ENCODE results near the gene RGS9.
"Not testable (repeated sequence)": the region's sequence is repeated elsewhere in the genome, so short reads cannot be mapped to it uniquely, and the experiment has no call there.

The RGS9 gene

GRCh38 chr17:65116515-65116914 is 20.7 kb upstream of the RGS9 start:
- DNase-seq = not testable (repeated sequence)

- no peak for DNase-seq
These were observed 19.7 kb upstream of the RGS9 start for GRCh38 chr17:65117384-65118035.

DNA sequence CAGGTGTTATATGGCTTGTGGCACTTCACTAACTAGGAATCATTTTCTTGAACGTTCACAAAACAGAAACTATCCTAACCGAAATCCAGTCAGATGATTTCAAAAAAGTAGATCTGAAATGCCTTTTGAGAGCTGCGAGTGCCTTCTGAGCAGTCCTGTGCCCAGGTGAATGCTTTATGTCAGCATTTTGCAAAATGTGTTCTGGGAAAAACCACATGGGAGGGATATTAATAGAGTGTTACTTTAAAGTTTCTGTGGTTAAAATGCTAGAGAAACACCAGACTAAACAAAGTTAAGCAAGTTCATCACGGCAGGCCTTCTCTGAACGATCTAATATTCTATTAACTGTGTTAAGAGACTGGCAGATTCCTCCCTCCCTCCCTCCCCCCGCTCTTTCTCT is 15.8 kb upstream of the RGS9 start:
- DNase-seq = peak in 1 of 2 donors; percentile 26

DNA sequence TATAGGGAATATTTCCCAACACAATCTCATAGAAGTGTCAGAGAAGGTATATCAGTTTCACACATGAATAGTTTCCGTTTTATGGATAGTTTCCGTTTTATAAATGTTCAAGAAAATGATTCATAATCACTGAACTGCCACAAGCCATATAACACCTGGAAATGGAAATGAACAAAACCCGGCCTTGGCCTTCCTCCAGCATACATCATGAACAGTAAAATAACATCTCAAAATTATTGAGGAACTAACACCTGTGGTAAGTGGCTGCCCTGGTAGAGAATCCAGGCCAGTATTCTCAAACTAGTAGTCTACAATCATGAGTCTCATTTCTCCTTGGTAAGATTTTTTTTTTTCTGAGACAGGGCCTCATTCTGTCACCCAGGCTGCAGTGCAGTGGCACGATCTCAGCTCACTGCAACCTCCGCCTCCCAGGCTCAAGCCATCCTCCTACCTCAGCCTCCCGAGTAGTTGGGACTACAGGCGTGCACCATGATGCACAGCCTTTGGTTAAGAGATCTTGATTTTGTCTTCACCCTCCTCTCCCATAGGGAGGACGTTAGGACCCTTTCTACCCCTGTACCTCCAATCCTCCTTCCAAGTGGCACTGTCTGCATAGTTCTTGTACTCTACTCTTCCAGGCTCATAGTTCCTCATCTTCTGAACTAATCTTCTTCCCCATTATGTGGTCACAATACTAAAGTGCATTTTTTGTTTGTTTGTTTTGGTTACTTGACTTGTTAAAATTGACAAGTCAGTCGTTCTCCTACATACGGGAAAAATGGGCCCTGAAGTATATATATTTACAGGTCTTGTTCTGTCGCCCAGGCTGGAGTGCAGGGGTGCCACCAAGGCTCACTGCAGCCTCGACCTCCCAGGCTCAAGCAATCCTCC is 15.0 kb upstream of the RGS9 start:
- DNase-seq = no peak

DNA sequence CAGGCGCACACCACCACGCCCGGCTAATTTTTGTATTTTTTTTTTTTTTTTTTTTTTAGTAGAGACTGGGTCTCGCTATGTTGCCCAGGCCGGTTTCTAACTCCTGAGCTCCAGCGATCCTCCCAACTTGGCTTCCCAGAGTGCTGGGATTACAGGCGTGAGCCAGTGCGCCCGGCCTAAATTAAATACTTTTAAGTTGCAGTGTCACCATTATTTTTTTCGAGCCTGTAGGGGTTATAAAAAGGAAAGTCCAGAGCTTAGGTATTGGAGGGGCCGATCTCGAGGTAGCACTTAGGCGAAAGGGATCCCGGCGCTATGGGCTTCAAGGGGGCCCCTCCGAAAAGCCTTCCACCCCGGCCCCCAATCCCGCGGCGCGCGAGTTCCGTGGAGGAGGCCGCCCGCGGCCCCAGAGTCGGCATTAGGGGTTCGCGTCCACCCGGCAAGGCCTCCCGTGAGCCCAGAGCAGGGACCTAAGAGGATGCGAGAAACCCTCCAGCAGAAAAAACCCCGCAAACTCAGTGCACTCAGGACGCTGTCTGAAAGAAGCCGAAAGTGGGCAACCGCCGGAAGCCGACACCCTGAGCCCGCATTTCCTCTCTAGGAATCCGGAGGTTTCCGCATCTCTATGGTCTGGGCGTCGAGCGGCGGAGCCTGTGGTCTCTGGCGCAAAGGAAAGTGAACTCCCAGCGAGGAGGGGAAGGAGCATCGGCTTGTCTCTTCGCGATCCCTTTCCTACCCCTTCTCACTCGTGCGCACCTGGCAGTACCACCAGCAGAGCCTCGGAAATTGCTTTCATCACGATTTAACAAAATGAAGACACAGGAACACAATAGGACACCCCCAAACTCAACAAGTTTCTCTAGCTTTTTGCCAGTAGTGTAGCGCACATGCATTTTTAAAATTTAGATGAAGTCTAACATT is 14.1 kb upstream of the RGS9 start:
- peak; percentile 88 to 92 for DNase-seq

DNA sequence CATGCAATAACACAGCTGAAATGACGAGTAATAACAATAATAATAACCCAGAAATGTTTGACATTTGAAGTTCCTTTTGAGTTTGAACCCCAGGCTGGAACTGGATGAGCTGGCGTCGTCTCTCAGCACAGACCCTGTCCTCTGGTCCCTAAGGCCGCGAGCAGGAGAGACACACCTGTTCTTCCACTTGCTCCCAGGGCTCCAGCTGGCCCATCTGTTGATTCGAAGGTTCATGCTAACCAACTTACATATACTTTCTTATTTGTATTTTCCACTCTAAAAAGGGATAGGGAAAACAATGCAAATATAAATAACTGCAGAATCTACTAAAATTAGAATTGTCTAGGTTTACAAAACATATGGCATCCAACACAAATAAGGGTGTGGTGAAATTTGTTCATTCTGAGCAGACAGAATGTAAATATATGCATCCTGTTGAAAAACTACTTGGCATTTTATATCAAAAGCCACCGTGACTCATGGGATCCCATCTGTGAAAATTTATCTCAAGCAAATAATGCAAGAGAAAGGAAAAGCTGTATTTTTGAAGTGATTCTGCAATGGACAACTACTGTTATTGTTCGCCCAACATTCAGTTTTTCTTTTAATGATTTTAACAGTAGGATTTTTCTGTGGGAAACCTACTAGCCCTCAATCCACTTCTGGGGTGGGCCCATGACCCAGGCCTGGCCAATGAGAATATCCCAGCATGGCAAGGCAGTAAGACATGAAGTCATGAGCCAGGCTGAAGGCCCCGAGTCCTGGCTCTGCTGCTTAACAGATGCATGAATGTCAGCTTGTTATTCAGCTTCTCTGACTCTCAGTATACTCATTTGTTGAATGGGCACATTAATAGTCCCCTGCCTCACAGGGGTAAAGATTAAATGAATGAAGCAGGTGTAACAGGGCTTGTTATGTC is 13.2 kb upstream of the RGS9 start:
- DNase-seq = no peak

DNA sequence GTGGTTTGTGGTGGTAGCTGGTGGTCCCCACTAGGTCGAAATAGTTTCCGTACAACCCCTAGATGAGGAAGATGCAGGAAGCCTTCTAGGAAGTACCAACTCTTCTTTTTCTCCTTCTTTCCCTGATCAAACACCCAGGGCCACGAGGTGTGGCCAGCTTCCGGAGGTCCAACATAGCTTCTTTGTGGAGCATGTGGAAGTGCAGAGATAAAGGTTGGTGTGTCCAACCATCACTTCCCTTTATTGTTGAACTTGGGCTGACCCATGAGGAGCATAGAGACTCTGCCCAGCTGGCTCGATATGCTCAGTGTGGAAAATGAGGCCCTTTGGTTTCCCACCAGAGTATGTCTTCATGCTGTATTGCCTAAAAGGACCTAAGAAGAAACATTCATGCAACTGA is 6.3 kb upstream of the RGS9 start:
- no peak for DNase-seq

DNA sequence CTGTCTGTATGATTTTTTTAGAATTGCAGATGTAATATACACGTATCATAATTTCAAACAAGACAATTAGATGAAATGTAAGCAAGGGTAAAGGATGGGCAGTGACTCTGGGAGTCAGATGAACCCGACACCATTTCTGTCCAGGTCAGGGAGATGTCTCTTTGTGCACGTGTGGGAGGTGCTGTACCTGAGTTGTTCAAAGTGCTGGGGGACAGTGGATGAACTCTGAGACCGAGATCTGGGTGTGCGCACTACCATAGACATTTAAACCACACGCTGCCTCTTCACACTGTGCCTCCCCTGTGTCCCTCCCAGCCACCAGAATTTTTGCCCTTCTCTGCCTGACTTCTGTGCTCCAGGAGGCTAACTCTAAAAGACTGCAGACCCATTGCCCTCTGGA is 5.9 kb upstream of the RGS9 start:
- no peak for DNase-seq

DNA sequence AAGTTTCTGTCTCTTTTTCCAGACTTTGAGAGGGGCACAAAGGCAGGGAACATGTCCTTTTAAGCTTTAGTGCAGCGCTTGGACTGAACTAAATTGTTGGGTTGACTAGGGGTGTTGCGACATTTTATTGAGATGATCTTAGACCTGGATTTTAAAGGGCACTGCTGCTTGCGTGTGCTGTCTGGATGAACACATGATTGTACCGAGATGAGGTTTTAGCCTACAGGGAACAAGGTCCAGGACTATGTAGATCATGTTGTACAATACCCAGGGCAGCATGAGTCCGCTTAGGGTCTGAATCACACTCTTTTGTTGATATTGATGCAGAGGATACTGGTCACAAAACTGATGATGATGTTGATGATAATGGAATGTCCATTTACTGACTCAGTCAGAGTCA is 5.2 kb upstream of the RGS9 start:
- DNase-seq = no peak

DNA sequence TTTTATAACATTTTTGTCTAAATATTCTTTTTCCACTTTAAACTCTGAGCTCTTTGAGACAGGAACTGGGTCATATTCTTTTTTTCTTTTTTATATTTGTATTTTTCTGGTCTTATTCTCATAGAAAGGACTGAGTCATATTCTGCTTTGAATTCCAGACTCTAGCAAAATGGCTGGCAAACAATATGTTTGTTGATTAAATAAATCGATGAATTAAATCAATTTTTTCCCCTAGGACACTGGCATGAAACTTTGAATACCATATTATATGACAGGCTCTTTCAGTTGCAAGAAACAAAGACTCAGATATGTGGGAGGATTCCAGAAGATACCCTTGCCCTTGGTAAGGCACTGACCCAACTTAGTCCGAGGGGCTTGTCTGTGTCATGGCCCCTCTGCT is 3.1 kb upstream of the RGS9 start:
- no peak for DNase-seq

DNA sequence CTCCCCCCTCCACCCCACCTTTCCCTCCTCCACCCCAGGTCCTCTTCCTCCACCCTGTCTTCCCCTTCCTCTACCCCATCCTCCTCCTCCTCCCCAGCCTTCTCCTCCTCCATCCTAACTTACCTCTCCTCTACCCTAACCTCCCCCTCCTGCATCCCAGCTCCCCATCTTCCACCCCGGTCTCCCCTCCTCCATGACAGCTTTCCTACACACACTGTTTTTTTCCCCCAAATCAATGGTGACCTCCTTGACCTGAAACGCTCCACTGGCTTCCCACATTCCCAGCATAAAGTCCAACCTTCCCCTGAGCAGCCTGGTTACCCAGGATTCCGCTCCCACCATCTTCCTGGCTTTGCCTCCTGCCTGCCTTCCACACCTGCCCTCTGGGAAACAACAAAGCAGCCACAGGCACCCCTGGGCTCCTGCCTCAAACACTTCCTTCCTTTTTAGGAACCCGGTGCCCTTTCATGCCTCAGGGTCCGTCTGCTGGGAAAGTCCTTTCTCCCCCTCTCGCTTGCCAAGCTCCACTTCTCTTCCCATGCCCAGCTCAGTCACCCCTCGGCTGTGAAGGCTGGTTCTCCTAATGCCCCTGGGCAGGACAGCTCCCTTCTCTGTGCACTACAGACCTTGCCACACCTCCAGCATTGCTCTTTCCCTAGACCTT is 2.1 kb downstream of the RGS9 start:
- no peak for DNase-seq

DNA sequence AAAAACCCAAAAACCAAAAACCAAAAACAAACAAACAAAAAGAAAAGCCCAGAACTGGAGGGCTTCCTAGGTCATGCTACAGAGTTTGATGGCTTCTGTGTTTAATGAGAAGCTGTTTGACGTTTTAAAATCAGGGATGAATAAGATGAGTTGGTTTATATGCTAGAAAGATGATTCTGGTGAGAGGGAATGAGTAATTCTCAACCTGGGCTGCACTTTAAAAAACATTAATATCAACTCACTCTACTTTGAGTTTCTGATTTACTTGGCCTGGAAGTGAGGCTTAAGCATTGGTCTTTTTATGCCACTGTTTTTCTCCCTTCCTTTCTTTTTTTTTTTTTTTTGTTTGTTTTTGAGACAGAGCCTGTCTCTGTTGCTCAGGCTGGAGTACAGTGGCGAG is 5.1 kb downstream of the RGS9 start:
- no peak for DNase-seq

GRCh38 chr17:65143889-65144604 is 6.9 kb downstream of the RGS9 start:
- no peak for DNase-seq

DNA sequence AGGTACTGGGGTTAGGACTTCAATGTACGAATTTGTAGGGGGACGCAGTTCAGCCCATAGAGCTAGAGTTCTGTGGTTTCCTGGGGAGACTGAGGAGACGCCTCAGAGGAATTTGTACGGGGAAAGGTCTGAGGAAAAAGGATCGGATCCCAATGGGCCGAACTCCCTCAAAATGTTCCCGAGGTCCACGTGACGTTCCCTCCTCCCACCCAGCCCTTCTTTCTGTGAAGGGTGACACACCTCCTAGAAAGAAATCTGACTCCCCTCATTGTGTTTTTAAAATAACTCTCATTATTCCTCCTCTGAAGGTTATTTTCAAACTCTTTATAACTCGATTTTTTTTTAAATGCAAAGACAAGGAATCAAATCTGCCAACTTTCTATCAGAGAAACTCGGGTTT is 8.6 kb downstream of the RGS9 start:
- no peak for DNase-seq

GRCh38 chr17:65147955-65148354 is 10.8 kb downstream of the RGS9 start:
- DNase-seq = no peak

GRCh38 chr17:65154770-65155589 is 17.8 kb downstream of the RGS9 start:
- DNase-seq = peak in 1 of 2 donors; percentile 16

DNA sequence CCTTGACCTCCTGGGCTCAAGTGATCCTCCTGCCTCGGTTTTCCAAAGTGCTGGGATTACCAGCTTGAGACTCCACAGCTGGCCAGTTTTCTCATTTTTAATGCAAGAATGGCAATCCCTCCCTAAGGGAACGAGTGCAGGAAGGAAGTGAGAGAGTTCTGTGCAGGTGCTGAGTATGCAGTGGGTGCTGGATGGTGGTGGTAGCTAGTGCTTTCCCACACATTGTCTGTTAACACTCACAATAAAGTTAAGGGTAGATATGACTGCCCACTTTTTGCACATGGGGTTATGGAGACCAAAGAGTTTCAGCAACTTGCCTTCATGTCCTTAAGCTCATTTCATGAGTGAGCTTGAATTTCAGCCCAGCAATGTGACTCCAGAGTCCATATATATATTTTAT is 18.5 kb downstream of the RGS9 start:
- DNase-seq = no peak

- DNase-seq = no peak
These were observed 19.1 kb downstream of the RGS9 start for GRCh38 chr17:65156185-65156834.

DNA sequence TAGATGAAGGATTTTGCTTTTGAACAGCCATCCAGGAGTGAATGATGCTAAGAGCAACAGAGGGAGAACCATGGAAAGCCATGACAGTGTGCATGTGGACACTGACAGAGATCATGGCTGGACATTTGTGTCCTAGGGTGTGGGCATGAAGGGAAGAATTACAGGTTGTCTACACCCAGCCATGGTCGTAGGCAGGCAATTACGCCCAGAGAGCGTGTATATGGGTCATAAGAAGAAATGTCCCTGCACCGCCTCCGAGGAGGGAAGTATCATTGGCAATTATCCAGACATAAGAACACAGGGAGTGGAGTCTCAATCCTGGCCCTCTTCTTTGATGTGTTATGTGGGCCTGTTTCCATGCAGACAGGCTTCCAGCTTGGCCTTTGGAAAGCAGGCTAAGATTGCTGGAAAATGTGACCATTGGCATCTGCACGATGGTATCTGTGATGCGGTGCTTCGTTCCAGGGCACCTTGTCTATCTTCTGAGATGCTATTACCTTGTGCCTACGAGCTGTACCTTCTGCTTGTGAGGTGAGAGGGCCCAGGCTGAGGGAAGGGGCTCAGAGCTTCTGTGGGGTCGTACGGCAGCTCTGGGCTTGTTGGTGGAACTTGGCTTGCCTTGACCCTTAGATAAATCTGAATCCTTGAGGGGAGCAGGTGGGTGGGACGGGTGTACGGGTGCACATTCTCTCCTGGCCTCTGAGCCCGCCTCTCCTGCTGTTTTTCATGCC is 19.8 kb downstream of the RGS9 start:
- DNase-seq = no peak
